ENCODE results near the gene LATS1. TPM values are rescaled to one million over a fixed set of nuclear protein-coding genes. Genes with fewer than 3 reads are reported as not detected.

Gene LATS1
- total and polyA plus RNA-seq, 8 donors: 25.6 to 34.1 (median 32.6) TPM

GRCh38 chr6:149734915-149735314 is 17.0 kb upstream of the LATS1 start:
- no peaks in the 10 kb centered on the region for H3K9me3 ChIP-seq
- intact Hi-C loops (cut with DNase I): no loop called here
- TF ChIP-seq CTCF (IDR thresholded peaks at IDR 0.05): no peak
- H3K27me3 ChIP-seq: no peaks in the 10 kb centered on the region
- ATAC-seq (no peak), DNase-seq (no peak)
- peaks cover 0 to 96% of the 10 kb centered on the region in 2 donors for H3K36me3 ChIP-seq
- peaks cover 0 to 9% of the 10 kb centered on the region in 2 donors for H3K4me1 ChIP-seq
- H3K27ac ChIP-seq: no peak overlapping the region
- H3K4me3 ChIP-seq: no peak overlapping the region

DNA sequence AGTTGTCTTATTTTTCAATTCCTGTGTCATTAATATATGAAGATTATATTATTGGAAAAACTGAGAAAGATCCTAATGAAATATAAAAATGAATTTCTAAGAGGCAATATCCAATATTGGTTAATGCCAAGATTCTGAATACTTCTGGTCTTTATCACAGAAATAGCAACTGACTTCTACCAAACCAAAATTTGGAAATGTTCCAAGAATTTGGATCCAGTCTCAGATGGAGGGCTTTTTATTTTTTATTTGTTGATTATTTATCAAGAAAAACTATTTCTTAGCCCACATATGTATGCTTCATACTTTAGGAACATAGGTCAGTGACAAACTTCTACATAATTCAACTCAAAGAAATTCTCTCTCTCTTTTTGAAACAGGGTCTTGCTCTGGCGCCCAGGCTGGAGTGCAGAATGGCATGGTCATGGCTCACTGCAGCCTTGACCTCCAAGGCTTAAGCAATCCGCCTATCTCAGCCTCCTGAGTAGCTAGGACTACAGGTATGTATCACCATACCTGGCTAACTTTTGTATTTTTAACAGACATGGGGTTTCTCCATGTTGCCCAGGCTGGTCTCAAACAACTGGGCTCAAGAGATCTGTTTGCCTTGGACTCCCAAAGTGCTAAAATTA is 15.3 kb upstream of the LATS1 start:
- intact Hi-C loops (cut with DNase I): no loop called here
- H3K4me1 ChIP-seq: peaks cover 0 to 25% of the 10 kb centered on the region in 2 donors
- no peak overlapping the region for H3K4me3 ChIP-seq
- no peak overlapping the region for H3K27ac ChIP-seq
- H3K36me3 ChIP-seq: peaks cover 0 to 96% of the 10 kb centered on the region in 2 donors
- H3K9me3 ChIP-seq: no peaks in the 10 kb centered on the region
- DNase-seq (no peak), ATAC-seq (no peak)
- H3K27me3 ChIP-seq: no peaks in the 10 kb centered on the region
- no peak for TF ChIP-seq CTCF (IDR thresholded peaks at IDR 0.05)

DNA sequence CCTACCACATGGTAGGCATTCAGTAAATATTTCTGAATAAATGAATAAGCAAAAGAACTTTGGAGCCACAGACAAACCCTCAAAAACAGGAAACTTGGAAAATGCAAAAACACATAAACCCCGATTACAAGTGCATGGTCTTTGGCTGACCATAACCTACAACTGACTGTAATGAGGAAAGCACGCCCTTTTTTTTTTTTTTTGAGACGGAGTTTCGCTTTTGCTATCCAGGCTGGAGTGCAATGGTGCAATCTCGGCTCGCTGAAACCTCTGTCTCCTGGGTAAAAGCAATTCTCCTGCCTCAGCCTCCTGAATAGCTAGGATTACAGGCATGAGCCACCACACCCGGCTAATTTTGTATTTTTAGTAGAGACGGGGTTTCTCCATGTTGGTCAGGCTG is 11.9 kb upstream of the LATS1 start:
- no peak for TF ChIP-seq CTCF (IDR thresholded peaks at IDR 0.05)
- Histone ChIP-seq H3K36me3 (peaks cover 0 to 90% of the 10 kb centered on the region in 2 donors), H3K4me1 (peaks cover 0 to 34% of the 10 kb centered on the region in 2 donors), H3K27ac (peak overlapping the region in 1 of 2 donors; percentile 88), H3K4me3 (no peak overlapping the region), H3K27me3 (no peaks in the 10 kb centered on the region), H3K9me3 (no peaks in the 10 kb centered on the region)
- intact Hi-C loops (cut with DNase I): no loop called here
- ATAC-seq (no peak), DNase-seq (no peak)

DNA sequence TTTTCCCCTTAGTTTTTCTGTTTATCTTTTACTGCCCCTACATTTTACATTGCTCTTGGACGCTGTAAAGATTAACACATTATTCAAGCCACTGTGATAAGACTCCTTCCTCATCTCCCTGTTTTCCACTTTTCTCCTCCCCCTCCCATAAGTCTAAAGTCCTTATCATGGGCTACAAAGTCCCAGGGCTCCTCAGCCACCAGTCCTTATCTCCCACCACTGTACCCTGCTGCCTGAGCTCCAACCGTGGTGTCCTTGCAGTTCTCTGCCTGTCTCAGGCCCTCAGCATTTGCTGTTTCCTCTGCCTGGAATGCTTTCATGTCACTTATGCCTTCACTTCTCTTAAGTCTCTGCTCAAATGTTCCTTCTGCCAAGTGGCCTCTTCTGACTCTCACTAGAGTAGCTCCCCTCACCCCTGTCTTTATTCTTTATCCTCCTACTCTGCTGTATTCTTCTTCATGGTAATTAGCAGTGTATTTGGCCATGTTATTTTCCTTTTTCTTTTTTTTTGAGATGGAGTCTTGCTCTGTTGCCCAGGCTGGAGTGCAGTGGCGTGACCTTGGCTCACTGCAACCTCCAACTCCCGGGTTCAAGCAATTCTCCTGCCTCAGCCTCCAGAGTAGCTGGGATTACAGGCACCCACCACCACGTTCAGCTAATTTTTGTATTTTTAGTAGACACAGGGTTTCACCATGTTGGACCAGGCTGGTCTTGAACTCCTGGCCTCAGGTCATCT is 10.8 kb upstream of the LATS1 start:
- TF ChIP-seq CTCF (IDR thresholded peaks at IDR 0.05): no peak
- H3K27ac ChIP-seq: peak overlapping the region; percentile 20 to 88

DNA sequence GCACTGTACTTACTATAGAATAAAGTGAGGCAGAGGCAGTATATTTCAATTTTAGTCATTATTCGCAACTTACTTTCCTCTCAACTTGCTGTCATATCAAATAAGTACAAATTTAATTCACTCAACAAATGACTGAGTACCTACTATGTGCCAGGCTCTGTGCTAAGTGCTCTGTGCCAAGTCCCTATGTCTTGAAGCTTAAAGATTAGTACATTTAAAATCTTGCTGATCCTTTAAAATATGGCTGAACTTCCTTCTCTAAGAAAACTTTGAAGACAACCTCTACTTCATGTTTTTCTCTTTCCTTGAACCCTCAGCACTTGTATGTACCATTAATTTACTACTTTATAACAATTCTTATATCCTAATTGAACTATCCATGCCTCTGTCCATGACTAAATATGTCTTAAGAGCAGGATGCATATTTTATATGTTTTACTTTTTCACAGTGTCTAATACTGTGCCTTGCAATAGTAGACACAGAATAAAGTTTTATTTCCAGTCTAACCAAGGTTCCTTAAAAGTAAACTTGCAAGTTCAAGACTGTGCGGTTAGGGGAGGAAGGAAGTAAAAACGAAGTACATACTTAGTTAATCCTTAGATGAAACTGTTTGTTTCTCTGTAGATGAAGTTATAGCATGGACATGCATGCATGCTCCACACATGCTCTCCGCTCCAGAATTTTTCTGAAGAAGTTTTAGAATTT is 10.0 kb upstream of the LATS1 start:
- peaks cover 0 to 73% of the 10 kb centered on the region in 2 donors for H3K36me3 ChIP-seq
- intact Hi-C loops (cut with DNase I): no loop called here
- peak overlapping the region; percentile 20 to 88 for H3K27ac ChIP-seq
- no peak for TF ChIP-seq CTCF (IDR thresholded peaks at IDR 0.05)
- no peaks in the 10 kb centered on the region for H3K27me3 ChIP-seq
- ATAC-seq: peak; percentile 32
- H3K9me3 ChIP-seq: no peaks in the 10 kb centered on the region
- H3K4me3 ChIP-seq: no peak overlapping the region
- DNase-seq: no peak
- H3K4me1 ChIP-seq: peaks cover 0 to 39% of the 10 kb centered on the region in 2 donors

More for the DNA sequence above, 10.8 kb upstream of the LATS1 start:
- Histone ChIP-seq H3K27me3 (no peaks in the 10 kb centered on the region), H3K36me3 (peaks cover 0 to 78% of the 10 kb centered on the region in 2 donors), H3K4me3 (no peak overlapping the region), H3K4me1 (peaks cover 0 to 36% of the 10 kb centered on the region in 2 donors), H3K9me3 (no peaks in the 10 kb centered on the region)
- ATAC-seq (no peak), DNase-seq (no peak)
- intact Hi-C loops (cut with DNase I): no loop called here
